Endometrial microvascular endothelial cells (primary cell): ENCODE results near the gene GLDC. TPM values are rescaled to one million over a fixed set of nuclear protein-coding genes. Genes with fewer than 3 reads are reported as not detected.

Source experiments
- total RNA-seq: library from RNA; depleted of rRNA; stranded (reverse); fragments of >200 nt; gene quantifications from one replicate; pipeline ENCODE4 v1.2.3, GENCODE V29; 2015; ENCODE audit errors: inconsistent ontology term

GLDC gene
- total RNA-seq, 1 donor from 2014 or later = 1.0 TPM

Other genes starting within 250 kb of the GLDC start
- gene UHRF2, start 232.5 kb downstream of the GLDC start, total RNA-seq = 68.3 TPM
- gene KDM4C, start 112.2 kb upstream of the GLDC start, total RNA-seq = 31.8 TPM